ENCODE results near the gene SMG9.
A peak's percentile ranks its signal among the peaks of the same experiment; 100 is the strongest.

SMG9 gene

GRCh38 chr19:43760941-43761340, 6.2 kb upstream of the SMG9 start:
- no peak overlapping the region for H3K4me3 ChIP-seq
- no peak for DNase-seq
- H3K27ac ChIP-seq: no peak overlapping the region
- no peaks in the 10 kb centered on the region for H3K36me3 ChIP-seq
- H3K9me3 ChIP-seq: no peaks in the 10 kb centered on the region
- peaks cover 0 to 16% (median 11%) of the 10 kb centered on the region in 4 donors for H3K4me1 ChIP-seq
- no peaks in the 10 kb centered on the region for H3K27me3 ChIP-seq
- TF ChIP-seq CTCF (IDR thresholded peaks at IDR 0.05): no peak
- intact Hi-C loops (cut with DNase I; ENCODE audit: low total_unique reads): loop anchor here (10.0 kb wide), 1 partner anchor 86 kb away; the partner anchor contains the start of gene PLAUR

- Histone ChIP-seq H3K27ac (no peak overlapping the region), H3K4me1 (peaks cover 0 to 11% (median 6%) of the 10 kb centered on the region in 4 donors), H3K9me3 (no peaks in the 10 kb centered on the region), H3K27me3 (no peaks in the 10 kb centered on the region), H3K36me3 (no peaks in the 10 kb centered on the region), H3K4me3 (no peak overlapping the region)
- intact Hi-C loops (cut with DNase I; ENCODE audit: low total_unique reads): no loop called here
- no peak for DNase-seq
- TF ChIP-seq CTCF (IDR thresholded peaks at IDR 0.05): no peak
These were observed 4.8 kb upstream of the SMG9 start for GRCh38 chr19:43759515-43759914.

GRCh38 chr19:43755256-43755801, 567 bp upstream of the SMG9 start:
- Histone ChIP-seq H3K9me3 (no peaks in the 10 kb centered on the region), H3K4me1 (peaks cover 0 to 32% (median 16%) of the 10 kb centered on the region in 4 donors), H3K27me3 (no peaks in the 10 kb centered on the region), H3K27ac (peak overlapping the region; percentile 85 to 91), H3K4me3 (peak overlapping the region; percentile 57 to 59), H3K36me3 (peaks cover 0 to 17% (median 8%) of the 10 kb centered on the region in 3 donors)
- no peak for TF ChIP-seq CTCF (IDR thresholded peaks at IDR 0.05)
- intact Hi-C loops (cut with DNase I; ENCODE audit: low total_unique reads): no loop called here
- peak; percentile 66 to 88 for DNase-seq

GRCh38 chr19:43754253-43754502, 584 bp downstream of the SMG9 start:
- Histone ChIP-seq H3K27me3 (no peaks in the 10 kb centered on the region), H3K4me1 (peaks cover 0 to 32% (median 16%) of the 10 kb centered on the region in 4 donors), H3K36me3 (peaks cover 0 to 28% (median 18%) of the 10 kb centered on the region in 3 donors), H3K4me3 (peak overlapping the region; percentile 57 to 59), H3K9me3 (no peaks in the 10 kb centered on the region), H3K27ac (peak overlapping the region; percentile 85 to 91)
- no peak for TF ChIP-seq CTCF (IDR thresholded peaks at IDR 0.05)
- DNase-seq: no peak
- intact Hi-C loops (cut with DNase I; ENCODE audit: low total_unique reads): no loop called here

GRCh38 chr19:43752287-43752875, 2.4 kb downstream of the SMG9 start:
- intact Hi-C loops (cut with DNase I; ENCODE audit: low total_unique reads): no loop called here
- Histone ChIP-seq H3K27me3 (no peaks in the 10 kb centered on the region), H3K9me3 (no peaks in the 10 kb centered on the region), H3K36me3 (peaks cover 5 to 46% (median 32%) of the 10 kb centered on the region in 3 donors), H3K4me1 (peaks cover 0 to 32% (median 16%) of the 10 kb centered on the region in 4 donors), H3K27ac (peak overlapping the region; percentile 85 to 91), H3K4me3 (no peak overlapping the region)
- no peak for TF ChIP-seq CTCF (IDR thresholded peaks at IDR 0.05)
- no peak for DNase-seq

Measured in tibial artery (tissue), 4 donors.